GM19324 (cell line): ENCODE measurements around the gene HOXA11.

Source experiments
- ATAC-seq: cut with Tn5 transposase; IDR thresholded peaks from one replicate; pipeline ENCODE4 v1.9.1; 2021; ENCODE audit warnings: mild to moderate bottlenecking, moderate library complexity; ENCODE audit not compliant: unreplicated experiment, low FRiP score

The HOXA11 gene

GRCh38 chr7:27207348-27207985 lies 22.4 kb upstream of the HOXA11 start:
- ATAC-seq = no peak

- ATAC-seq = no peak
Measured at GRCh38 chr7:27205325-27206280, 20.6 kb upstream of the HOXA11 start.

GRCh38 chr7:27204851-27205322 lies 19.9 kb upstream of the HOXA11 start:
- no peak for ATAC-seq

GRCh38 chr7:27203964-27204594 lies 19.0 kb upstream of the HOXA11 start:
- ATAC-seq = no peak

- ATAC-seq = no peak
Measured at GRCh38 chr7:27203365-27203953, 18.4 kb upstream of the HOXA11 start.

GRCh38 chr7:27202862-27203134 lies 17.8 kb upstream of the HOXA11 start:
- ATAC-seq = no peak

GRCh38 chr7:27202018-27202861 lies 17.2 kb upstream of the HOXA11 start:
- no peak for ATAC-seq

GRCh38 chr7:27201580-27202017 lies 16.6 kb upstream of the HOXA11 start:
- ATAC-seq = no peak

- no peak for ATAC-seq
Measured at GRCh38 chr7:27200761-27201579, 15.9 kb upstream of the HOXA11 start.

- ATAC-seq = no peak
Measured at GRCh38 chr7:27199849-27200760, 15.1 kb upstream of the HOXA11 start, which contains the start of gene HOXA13. TSS of gene HOXA13 (minus strand) at chr7:27200091. CDS start at chr7:27200077, 14 bp downstream.

- ATAC-seq = no peak
Measured at GRCh38 chr7:27198871-27199801, 14.1 kb upstream of the HOXA11 start.

GRCh38 chr7:27198138-27198841 lies 13.3 kb upstream of the HOXA11 start:
- no peak for ATAC-seq

GRCh38 chr7:27197137-27198042 lies 12.4 kb upstream of the HOXA11 start:
- no peak for ATAC-seq

- ATAC-seq = no peak
Measured at GRCh38 chr7:27196287-27196767, 11.3 kb upstream of the HOXA11 start.

GRCh38 chr7:27194686-27195379 lies 9.8 kb upstream of the HOXA11 start:
- no peak for ATAC-seq
